GM21390 (cell line): ENCODE measurements around the gene PLCD3.

Experiments used
- ATAC-seq: cut with Tn5 transposase; IDR thresholded peaks from one replicate; pipeline ENCODE4 v1.9.1; 2021; ENCODE audit not compliant: unreplicated experiment

Gene PLCD3

DNA sequence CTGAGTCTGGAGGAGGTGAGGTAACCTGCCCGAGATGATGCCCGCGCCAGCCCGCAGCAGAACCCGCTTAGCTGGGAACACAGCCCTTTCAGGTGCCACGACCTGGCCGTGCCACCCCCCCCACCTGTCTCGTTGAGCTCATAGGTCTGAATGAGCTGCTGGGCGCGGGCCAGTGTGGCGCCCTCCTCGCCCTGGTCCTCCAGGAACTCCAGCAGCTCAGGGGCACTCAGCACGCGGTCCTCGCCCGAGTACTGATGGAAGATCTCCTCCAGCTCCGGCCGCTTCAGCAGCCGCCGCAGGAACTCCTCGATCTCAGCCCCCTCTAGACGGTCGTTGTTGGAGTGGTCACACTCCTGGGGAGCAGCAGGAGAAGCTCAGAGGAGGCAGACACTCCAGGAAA is 13.6 kb downstream of the PLCD3 start:
- no peak for ATAC-seq

GRCh38 chr17:45117848-45118646 is 14.3 kb downstream of the PLCD3 start:
- ATAC-seq: no peak

- ATAC-seq: no peak
Observed at GRCh38 chr17:45117334-45117733, 15.0 kb downstream of the PLCD3 start.

GRCh38 chr17:45116434-45117016 is 15.8 kb downstream of the PLCD3 start:
- no peak for ATAC-seq

DNA sequence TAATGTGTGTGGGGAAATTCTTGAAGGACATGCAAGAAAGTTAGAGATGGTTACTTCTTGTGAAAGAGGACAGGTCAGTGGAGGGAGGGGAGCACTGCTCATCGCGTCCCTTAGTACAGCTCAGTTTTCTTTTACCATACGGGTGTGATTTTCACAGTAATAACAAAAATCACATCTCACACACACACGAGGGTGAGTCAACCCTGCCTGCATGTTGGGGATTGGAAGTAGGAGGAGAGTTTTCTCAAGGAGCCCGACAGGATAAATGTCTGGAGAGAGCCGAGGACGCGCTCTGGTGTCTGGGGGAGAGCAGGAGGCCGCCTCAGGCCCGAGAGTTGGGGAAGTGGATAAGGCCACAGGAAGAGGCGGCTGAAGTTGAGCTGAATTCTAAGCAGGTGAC is 16.4 kb downstream of the PLCD3 start:
- ATAC-seq: no peak

DNA sequence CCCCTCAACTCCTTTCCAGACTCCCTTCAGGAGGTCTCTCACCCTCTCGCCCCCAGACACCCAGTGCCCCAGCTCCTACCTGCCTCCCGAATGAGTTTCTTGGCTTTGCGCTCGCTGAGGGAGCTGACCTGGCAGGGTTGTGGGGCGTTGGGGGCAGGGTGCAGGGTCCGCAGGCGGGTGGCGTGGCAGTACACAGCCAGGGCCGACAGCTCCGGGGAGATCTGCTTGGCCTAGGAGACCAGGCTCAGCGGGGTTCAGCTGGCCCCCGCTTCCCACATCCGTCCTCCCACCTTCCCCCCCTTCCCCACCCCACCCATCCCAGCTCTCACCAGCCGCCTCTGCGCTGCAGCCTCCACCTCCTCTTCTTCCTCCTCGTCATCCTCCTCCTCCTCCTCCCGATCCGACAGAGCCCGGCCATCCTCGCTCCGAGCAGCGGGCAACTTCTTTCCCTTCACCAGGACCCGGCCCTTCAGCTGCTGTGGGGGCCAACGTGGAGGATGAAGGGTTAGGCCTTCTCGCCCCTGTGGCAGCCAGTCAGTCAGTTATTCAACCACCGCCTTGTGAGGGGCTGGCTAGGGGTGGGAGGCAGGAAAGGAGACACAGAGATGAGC is 17.2 kb downstream of the PLCD3 start:
- ATAC-seq: no peak

DNA sequence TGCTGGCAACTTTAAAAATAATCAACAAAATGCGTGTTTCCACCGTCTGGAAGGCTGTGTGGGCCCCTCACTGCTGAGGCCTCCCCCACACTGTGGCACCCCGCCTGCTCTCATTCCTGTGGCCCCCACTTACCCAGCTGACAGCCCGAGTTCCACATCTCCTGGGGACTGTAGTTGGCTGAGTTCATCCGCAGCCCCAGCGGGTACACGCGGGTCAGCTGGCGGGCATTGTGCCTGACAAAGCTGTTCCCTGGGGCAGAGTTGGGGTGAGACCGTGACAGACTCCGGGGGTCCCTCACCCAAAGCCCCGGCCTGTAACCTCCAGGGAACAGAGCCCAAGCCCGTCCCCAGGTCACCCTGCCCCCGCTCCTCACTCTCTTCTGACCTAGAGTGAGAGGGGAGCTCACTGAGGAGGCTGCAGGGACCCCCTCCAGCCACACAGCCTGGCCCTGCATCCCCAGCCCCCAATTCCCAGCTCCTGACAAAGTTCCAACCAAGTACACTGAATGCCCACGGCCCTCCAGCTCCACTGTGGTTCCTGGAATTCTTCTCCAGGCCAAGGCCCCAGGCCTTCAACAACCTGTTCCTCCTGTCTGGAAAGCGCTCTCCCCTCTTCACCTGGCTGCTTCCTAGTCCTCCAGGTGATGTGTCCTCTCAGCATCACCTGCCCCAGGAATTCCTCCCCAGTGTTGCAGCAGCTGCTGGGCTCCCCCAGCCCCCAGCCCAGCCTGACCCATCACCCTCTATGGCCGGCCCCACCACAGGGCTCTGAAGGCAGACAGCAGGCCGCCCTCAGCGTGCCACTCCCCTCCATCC is 18.0 kb downstream of the PLCD3 start:
- ATAC-seq: no peak

GRCh38 chr17:45113424-45113754 is 18.9 kb downstream of the PLCD3 start:
- no peak for ATAC-seq

DNA sequence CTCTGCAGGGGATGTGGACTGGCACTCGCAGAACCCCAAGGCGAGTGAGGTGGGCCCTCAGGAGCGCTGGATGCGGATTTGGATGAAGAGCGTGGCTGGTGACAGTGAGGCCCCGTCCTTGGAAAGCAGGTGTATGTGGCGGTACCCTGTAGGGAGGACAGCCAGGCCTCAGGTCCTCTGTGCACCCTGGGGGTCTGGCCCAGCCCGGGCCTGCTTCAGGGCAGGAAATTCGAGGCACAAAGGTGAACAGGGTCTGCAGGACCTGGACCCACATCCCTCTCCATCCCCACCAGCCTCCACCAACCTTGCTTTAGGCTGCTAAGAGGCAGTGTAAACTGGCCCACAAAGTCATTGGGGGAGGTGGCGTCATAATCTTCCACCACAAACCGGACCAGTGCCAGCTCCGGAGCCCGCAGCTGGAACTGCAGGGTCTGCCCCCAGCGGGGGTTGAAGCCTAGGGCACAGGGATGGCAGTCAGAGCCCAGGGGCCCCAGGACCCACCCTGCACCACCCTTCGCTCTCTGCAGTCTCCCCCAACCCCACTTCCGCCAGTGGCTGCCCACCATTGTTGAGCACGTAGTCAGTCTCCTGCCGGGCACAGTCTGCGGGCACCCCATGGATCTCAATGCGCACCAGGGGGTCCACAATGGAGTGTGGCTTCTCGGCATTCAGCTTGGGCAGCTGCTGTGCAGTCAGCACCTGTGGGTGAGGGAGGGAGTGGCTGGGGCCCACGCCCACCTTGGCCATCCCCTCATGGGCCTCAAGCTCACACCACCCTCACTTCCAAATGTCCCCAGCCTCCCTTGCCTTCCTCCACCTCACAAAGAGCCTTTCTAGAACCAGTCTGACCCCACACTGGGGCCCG is 19.5 kb downstream of the PLCD3 start:
- ATAC-seq: no peak

DNA sequence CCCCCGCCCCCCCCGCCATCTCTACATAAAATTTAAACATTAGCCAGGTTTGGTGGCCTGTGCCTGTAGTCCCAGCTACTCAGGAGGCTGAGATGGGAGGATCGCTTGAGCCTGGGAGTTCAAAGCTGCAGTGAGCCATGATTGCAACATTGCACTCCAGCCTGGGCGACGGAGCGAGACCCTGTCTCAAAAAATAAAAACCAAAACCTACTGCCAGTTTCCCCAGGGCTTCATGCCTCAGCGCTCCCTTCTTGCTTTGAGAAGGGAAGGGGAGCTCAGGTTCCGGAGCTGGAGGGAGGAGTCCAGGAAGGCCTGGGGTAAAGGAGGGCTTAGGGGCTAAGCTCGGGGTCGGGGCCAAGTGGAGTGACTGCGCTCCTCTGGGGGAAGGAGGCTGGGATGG is 20.5 kb downstream of the PLCD3 start:
- ATAC-seq: no peak

GRCh38 chr17:45110676-45111611 is 21.4 kb downstream of the PLCD3 start:
- ATAC-seq: no peak

- no peak for ATAC-seq
Observed at GRCh38 chr17:45108595-45109521, 23.5 kb downstream of the PLCD3 start.

GRCh38 chr17:45108051-45108450 is 24.3 kb downstream of the PLCD3 start:
- ATAC-seq: no peak

DNA sequence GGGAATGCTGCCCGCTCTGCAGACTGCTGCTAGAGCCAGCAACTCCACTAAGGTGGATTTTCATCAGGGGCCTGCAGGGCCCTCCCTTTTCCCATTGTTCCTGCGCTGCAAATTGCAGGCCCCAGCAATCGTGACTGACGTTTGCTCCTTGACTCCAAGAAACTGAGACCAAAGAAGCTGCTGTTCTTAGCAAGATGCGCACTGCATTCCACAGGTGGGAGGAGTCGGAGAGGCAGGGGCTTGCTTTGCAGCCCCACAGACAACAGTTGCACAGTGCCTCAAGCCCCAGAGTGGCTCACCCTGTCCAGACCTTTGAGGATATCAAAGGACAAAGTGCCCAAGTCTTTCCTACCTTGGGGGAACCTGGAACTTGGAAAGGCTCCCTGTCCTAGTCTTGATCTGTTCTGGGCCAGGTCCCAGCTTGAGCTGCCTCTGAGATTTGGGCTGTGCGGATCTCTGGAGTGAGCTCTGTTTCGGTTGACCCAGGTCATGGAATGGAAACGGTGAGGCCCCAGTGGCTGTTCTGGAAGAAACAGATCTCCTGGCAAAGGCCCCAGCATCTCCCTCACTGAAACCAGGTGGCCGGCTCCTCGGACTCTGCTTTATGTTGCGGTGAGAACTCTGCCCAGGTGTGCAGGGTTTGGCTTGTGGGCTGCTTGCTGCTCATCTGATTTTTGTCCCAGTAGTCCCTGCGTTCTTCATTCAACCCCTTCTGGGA is 24.9 kb downstream of the PLCD3 start:
- no peak for ATAC-seq

DNA sequence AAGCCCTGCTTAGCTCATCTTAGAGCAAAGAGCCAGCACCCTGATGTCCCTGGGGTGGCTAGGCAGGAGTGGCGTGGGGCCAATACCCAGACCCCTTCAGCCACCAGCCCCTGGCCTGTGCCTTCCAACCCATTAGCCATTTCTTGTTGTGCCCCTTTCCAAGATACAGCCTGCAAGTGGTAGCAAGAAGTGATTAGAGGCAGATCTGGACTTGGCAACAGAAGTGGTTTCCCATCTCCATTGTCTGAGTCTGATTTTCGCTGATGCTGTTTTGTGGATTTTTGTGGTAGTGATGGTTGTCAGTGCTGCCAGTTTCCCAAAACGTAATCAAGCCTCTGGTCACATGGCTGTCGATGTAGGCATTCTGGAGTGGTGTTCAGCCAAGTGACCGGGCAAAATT is 25.7 kb downstream of the PLCD3 start:
- no peak for ATAC-seq

GRCh38 chr17:45106096-45106495 is 26.2 kb downstream of the PLCD3 start:
- ATAC-seq: no peak

GRCh38 chr17:45104907-45105624 is 27.2 kb downstream of the PLCD3 start:
- no peak for ATAC-seq
